ENCODE data around the gene SLC35F3.
"Not testable (repeated sequence)": the region's sequence is repeated elsewhere in the genome, so short reads cannot be mapped to it uniquely, and the experiment has no call there.

SLC35F3 gene

DNA sequence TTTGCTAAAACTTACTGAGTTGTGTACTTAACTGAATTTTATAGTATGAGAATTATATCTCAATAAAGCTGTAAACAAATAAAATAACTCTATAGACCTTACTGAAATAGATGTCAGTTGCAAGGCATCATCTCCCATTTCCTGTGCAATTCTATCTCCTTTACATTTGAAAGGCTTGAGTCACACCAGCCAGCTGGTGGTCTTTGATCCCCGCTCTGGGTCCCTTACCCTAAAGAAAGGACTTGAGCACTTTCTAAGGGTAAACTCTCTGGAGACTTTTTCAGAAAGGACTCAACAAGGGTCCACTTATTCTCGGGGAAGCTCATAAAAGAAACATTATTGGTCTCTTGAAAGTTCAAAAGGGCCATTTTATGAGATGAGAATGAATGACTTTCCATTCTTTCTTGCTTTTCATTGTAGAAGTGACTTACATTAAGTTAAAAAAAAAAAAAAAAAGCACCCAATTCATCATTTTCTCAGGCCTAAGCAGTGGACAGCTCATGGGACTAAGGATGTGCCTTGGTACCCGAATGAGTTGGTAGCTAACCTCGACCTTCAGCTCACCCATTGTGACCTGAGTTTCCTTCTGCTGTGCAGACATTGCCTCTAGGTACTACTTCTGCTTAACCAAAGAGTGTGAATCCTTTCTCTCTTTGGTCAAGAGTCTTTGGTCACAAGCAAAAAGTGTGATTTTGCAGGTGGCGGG, 321.8 kb downstream of the SLC35F3 start:
- no peak for DNase-seq (ENCODE audit: low spot score)

DNA sequence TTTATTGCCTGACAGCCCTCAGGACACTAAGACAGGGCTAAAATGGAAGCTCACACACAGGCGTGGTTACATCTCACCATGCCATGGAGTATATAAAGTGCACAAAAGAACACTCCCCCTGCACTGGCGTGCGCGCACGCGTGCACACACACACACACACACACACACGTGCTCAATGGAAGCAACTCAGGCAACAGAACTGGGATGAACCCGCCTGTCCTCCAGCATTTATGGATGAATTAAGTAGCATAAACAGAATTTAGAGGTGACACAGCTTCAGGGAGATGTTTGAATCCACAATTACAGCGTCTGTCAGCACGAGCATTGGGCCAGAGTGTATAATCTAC, 322.3 kb downstream of the SLC35F3 start:
- DNase-seq (ENCODE audit: low spot score) = no peak

DNA sequence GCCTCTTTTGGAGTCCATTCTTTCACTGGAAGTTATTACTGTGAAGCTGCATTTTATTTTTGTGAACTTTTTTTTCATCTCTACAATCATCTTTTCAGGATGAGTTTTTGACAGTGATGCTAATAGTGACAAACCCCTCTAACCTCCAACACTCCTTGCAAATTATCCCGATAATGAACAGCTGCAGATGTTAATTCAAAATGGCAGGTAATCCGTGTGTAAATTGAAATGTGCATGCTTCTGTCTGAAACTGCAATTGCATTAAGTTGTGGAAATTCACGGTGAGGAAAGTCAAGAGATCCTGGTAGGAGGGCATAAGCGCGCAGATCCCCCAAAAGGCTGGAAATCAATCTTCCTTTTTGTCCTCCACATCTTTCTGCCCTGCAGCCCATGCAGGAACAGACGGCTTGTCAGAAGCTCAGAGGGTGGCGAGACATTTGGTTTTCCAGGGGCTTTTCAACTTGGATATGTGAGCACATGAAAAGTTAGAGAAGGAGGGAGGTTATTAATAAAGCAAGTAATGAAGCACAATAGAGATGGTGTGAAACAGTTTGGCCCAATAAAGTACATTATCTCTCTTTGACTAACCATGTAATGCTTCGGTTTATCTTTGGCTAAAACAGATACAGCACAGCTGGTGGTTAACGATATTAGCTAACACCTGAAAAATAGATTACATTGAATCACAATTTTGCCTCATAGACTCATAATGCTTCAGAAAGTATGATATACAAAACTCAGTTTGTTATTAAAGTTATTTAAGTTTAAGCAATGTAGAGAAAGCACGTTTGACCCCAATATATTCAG, 325.3 kb downstream of the SLC35F3 start:
- DNase-seq (ENCODE audit: low spot score) = no peak

DNA sequence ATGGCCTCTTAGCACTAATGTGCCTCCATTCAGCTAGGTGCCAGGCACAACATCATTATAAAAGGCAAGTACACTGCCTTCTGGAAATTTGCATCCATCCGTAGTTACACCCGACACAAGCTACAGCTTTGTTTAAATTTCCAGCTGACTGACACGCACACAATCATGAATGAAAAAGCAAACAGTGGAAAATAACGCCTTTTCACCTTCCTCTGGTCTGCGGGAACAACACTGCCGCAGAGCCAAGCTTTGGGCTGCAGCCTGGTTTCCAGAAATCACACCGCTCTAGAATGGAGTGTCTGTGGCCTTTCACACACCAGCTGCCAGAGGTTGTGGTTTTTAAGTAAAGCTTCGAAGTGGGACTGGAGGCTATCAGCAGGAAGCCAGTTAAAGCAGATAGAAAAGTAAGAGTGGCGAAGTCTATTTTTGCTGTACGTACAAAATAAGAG, 326.0 kb downstream of the SLC35F3 start:
- DNase-seq (ENCODE audit: low spot score) = no peak

DNA sequence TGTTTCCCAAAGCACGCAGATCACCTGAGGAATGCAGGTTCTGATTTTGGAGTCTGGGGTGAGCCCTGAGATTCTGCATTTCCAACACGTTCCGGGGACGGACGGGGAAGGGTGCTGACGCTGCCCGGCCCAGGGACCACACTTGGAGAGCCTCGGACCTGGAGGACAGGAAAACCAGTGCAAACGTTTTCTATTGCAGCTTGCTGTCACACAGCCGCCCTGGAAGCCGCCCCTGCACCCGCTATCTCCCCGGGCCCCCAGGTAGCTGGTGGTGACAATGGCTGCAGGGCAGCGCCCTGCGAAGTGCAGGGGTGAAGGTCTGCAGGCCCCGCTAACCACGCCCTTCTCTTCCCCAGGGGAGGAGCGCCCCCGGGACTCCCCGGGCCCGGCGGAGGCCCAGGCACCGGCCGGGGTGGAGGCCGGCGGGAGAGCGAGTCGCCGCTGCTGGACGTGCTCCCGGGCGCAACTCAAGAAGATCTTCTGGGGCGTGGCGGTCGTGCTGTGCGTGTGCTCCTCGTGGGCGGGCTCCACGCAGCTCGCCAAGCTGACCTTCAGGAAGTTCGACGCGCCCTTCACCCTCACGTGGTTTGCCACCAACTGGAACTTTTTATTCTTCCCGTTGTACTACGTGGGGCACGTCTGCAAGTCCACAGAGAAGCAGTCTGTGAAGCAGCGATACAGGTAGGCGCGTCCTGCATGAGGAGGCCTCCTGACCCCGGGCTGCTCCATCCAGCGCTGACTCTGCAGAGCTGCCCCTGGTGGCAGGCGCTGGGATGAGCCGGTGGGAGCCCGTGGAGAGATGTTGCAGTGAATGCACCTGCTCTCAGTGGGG, 326.8 kb downstream of the SLC35F3 start:
- peak; percentile 75 for DNase-seq (ENCODE audit: low spot score)

DNA sequence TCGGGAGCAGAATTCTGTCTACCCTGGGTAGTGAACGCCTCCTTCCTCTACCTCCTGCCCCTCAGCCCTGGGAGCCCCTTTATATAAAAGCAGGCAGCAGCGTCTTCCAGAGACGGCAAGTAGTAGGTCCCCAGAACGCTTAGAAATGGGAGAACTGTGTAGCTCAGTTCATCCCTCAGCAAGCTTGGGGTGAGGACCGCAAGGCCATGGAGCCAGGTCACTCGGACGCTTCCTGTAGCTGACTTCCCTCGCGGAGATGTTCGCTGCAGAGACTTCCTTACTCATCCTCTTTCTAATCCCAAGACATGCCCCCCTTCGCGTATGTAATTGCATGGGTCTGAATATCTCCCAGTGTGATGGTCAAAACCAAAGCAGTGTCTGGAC, 327.4 kb downstream of the SLC35F3 start:
- DNase-seq (ENCODE audit: low spot score) = no peak

DNA sequence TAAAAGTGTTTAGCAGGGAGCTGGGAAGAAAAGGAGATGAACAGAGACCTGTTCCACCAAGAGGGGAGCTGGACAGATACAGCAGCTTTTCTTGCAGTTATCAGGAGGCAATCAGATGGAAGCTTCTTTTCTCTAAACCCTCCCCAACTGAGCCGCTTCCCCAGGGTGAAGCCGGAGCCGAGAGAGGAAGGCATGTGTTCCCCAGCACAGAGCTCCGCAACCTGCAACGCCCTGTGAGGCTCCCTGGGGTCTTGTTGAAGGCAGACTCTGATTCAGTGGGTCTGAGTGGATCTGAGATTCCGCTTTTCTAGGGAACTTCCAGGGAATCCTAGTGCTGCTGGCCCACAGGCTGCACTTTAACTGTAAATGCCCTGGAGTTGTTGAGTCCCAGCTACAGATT, 329.7 kb downstream of the SLC35F3 start:
- DNase-seq (ENCODE audit: low spot score) = no peak

DNA sequence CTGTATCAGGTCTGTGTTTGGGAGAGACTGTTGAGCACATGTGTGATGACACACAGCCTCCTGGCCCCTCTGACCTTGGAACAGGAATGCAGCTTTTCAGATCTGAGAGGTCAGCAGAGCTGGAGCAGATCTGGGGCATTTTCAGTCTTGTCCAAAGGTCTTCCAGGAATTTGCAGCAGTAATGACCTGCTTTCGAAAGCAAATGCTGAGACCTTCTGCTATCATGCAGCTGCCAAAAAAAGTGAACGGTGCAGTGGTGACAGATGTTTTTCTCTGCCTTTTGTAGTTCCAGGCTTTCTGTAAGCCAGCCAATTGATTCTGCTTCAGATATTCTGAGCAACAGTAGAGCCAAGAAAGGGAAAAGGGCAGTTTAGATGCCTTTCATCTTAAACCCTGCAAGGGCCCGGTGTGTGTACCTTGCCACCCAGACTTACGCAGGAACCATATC, 331.0 kb downstream of the SLC35F3 start:
- DNase-seq (ENCODE audit: low spot score) = no peak

DNA sequence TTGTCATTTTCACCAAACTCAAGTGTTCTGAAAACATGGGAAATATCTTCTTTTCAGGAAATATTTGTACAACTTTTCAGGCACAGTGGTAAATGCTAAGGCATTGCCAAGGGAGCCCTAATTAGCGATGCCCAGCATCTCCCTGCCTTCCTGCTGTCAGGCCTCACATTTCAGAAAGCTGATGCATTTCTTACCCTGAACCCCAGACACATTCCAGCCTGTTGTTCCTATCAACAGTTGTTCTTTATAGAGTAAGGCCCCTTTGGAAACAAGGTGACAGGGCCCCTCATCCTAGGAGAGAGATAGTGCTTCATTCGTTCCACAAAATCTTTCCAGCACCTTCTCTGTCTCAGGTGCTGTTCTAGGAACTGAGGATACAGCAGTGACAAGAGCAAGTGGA, 332.9 kb downstream of the SLC35F3 start:
- DNase-seq (ENCODE audit: low spot score) = no peak

DNA sequence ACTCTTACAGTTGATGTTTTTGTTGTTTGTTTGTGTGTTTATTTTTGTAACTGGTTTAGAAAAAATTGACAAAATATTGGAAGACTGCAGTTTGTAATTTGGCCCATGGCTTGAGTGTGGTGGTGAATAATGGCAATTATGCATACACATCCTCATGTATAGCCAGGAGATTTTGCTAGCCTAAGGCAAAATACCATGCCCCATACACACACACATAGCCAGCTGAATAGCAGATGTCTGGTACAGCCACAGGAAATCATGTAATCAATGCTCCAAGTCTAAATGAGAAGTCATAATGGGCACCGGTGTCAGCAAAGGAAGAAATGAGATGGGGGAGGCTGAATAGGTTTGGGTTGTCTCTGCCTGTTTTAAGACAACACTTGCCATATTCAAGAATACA, 333.6 kb downstream of the SLC35F3 start:
- DNase-seq (ENCODE audit: low spot score) = no peak

DNA sequence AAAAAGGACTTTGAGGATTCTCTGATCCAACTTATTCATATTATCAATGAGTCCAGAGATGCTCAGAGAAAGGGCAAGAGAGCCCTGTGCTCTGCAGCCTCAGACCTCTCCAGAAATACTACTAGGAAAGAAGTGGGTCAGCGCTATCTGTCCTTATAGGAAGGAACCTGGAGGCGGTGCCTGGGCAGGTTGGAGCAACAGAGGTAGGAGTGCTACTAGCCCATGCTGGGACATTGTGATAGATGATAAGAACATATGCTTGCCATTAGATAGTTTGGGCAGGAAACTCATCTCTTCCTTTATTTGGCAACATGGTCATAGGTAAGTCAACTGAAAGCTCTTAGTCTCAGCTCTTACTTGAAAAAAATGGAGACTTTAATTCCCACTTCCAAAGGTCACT, 335.0 kb downstream of the SLC35F3 start:
- no peak for DNase-seq (ENCODE audit: low spot score)

DNA sequence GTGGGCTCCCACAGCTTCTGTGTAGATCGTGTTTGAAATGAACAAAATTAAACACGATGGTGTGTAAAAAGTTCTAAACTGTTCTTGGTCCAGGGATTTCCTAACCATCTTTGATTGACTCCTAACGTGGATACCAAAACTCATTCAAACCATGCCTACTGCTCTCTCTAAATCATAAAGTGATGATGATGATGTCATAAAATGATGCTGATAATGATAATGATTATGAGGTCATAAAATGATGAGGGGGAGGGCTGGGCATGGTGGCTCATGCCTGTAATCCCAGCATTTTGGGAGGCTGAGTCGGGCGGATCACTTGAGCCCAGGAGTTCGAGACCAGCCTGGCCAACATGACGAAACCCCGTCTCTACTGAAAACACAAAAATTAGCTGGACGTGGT, 335.5 kb downstream of the SLC35F3 start:
- no peak for DNase-seq (ENCODE audit: low spot score)

DNA sequence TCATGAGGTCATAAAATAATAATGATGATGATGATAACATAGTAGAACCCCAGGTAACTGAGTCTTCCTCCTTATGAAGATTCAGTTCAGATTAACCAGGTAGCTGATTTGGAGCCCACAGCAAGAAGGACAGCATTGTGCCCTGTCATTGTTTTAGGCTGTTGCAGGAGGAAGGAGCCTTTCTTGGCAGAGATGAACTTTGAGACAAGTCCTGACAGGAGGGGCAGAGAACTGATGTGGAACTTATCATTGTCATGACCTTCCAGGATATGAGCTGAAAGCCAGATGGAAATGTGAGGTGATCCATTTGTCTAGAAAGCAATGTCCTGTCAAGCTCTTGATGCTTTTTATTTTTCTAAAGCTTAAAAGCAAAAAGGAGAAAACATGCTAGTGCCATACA, 336.2 kb downstream of the SLC35F3 start:
- no peak for DNase-seq (ENCODE audit: low spot score)

DNA sequence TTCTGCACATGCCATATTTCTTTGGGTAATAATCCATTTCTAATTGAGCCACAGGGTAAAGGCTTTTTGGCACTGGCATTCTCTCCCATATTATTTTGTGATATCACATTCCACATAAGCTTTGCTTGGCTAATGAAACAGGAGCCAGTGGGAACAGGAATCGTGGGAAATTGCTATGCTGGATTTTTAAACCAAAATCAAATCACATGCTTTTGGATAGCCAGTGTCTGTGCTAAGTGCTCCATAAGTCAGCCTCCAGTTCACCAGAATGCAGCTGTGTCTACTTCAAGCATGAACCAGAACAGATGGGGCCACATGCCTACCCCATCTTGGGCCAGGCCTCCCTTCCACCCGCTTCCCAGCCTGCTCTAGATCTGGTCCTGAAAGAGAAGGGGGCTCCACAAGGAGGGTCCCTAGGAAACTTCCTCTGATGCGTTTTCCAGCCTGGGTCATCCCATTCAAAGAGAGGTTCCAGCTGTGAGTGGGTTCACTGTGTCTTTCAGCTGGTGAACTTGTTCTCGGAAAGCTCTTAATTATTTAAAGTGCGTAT, 337.5 kb downstream of the SLC35F3 start:
- no peak for DNase-seq (ENCODE audit: low spot score)

DNA sequence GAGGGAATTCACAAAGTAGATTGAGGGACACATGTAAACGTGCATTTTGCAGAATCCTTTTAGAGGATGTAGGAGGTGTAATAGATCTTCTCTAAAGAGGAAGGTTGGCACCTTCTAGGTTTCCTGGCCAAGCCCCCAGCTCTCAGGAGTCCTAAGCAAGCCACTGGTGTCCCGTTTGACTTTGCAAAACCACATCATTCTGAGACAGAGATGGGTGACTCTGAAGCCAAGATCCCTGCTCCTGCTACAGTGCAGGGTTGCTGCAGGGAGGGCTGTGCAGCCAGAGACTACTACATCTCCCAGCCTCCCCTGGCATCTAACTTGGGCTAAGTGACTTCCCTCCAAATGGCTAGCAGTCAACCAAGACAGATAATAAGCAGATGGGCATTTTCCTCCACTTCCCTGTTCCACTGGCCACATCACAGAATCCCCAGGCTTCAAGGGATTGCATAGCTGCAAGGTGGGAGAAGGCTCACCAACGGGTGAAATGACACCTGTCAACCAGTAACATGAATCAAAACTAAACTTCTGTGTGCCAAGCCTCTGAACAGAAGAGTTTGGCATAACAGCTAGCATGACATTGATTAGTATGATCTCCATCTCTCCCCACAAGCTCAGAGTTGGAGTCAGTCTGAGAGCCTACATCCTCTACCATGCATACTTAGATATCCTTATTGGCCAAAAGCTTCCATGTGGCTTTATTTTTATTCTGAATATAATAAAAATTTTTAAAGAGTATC, 339.2 kb downstream of the SLC35F3 start:
- no peak for DNase-seq (ENCODE audit: low spot score)

DNA sequence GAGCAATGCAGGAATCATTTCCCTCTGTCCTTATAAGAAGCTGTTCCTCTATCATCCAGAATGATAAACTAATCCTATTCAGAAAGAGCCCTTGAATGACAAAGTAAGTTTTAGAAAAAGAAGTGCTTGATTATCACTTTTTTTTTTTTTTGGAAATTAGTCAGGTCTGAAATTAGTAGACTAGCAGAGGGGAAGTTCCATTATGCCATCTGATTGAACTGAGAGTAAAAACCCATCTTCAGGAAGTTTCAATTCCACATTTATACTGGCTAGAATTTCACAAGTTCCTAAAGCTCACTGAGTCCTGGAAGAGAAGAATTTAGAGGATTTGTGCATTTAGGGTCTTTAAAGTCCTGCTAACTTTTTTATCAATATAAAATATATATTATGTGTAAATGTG, 340.0 kb downstream of the SLC35F3 start:
- DNase-seq (ENCODE audit: low spot score) = no peak

DNA sequence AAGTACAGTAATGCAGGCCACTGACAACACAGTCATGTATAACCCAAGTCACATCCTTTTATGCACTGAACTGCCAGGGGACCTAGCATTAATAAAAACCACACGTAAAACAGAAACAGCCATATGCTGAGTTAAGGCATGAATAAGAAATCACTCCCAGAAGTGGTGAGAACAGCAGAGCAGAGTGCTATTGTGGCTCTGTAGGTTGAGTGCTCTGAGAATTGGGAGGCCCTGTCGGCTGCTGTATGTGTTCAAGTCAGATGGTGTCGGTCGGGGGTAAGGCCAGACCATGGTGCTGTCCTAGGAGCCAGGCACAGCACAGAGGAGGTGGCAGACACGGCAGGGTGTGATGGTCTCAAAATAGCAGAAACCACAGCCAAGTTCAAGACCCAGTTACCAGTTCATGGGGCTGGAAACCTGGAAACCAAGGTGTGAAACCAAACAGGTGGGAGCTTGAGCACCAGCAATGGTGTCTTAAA, 342.2 kb downstream of the SLC35F3 start:
- DNase-seq (ENCODE audit: low spot score) = no peak

DNA sequence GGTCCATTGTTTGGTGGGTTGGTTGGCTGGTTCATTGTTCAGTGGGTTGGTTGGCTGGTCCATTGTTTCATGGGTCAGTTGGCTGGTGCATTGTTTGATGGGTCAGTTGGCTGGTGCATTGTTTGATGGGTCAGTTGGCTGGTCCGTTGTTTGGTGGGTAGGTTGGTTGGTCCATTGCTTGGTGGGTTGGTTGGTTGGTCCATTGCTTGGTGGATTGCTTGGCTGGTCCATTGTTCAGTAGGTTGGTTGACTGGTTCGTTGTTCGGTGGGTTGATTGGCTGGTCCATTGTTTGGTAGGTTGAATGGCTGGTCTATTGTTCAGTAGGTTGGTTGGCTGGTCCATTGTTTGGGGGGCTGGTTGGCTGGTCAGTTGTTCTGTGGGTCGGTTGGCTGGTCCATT, 343.3 kb downstream of the SLC35F3 start:
- not testable (repeated sequence) for DNase-seq (ENCODE audit: low spot score)

DNA sequence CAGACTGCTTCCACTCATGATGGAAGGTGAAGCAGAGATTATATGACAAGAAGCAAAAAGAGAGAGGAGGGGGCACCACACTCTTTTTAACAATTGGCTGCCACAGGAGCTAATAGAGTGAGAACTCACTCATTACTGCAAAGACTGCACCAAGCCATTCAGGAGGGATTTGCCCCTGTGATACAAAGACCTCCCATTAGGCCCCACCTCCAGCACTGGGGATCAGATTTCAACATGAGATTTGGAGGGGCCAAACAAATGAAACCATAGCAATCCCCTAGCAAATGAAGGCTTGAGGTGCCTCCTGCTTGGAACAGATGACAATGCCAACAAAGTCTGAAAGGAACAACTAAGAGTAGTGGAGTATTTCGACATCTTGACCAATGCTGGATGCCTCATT, 346.3 kb downstream of the SLC35F3 start:
- peak; percentile 59 for DNase-seq (ENCODE audit: low spot score)

DNA sequence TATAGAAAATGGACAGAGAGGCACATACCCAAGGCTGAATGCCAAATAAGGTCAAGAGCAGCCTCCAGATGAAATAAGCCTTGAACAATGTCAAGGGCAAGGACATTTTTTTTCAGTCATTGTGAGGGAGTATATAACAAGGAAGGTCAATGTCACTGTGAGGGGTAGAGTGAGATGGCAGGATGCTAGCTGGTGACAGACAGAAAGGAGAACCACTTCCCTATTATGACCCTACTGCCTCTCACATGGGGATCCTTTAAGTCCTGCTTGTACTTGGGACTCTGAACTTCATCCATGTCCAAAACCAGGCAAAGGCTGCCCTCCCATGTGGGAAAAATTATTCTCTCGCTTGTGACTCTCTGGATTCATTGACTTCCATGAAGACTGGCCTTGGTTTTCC, 349.3 kb downstream of the SLC35F3 start:
- no peak for DNase-seq (ENCODE audit: low spot score)

DNA sequence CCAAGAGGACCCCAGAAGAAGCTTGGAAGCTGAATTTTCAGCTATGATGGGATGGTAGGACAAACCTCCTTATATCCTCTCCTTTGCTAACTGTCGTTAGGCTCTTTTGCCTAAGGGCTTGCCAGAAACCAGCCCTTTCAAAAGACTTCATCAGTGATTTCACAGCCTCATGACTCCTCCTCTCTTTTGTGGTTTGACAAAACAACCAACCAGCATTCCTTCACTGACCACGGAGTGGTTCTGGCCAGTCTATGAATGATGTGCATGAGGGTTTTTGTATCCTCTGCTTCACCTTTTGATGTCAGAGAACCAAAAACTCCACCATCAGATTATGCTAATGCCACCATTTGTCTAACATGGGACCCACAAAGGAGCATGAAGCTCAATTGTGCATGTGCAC, 351.9 kb downstream of the SLC35F3 start:
- no peak for DNase-seq (ENCODE audit: low spot score)

DNA sequence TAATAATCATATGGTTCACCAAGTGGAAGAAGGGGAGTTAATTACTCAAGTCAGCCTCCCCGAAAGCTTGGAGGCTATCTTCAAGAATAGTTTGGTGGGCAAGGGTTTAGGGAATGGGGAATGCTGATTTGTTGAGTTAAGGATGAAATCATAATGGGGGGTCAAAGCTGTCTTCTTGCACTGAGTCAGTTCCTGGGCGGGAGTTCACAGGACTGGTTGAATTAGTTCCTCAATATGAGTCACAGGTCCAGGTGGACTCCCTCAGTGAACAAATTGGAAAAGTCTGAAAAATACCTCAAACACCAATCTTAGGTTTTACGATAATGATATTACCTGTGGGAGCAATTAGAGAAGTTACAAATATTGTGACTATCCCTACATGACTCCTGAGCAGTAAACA, 353.6 kb downstream of the SLC35F3 start:
- no peak for DNase-seq (ENCODE audit: low spot score)

Measured in ecto neural progenitor cell (in vitro differentiated cells).